ENCODE measurements around the gene PLEKHJ1. TPM values are rescaled to one million over a fixed set of nuclear protein-coding genes. Genes with fewer than 3 reads are reported as not detected.

Gene PLEKHJ1
- total RNA-seq, 2 donors from 2014 or later: 26.3 to 46.2 TPM

- TF ChIP-seq, protein P1, sequence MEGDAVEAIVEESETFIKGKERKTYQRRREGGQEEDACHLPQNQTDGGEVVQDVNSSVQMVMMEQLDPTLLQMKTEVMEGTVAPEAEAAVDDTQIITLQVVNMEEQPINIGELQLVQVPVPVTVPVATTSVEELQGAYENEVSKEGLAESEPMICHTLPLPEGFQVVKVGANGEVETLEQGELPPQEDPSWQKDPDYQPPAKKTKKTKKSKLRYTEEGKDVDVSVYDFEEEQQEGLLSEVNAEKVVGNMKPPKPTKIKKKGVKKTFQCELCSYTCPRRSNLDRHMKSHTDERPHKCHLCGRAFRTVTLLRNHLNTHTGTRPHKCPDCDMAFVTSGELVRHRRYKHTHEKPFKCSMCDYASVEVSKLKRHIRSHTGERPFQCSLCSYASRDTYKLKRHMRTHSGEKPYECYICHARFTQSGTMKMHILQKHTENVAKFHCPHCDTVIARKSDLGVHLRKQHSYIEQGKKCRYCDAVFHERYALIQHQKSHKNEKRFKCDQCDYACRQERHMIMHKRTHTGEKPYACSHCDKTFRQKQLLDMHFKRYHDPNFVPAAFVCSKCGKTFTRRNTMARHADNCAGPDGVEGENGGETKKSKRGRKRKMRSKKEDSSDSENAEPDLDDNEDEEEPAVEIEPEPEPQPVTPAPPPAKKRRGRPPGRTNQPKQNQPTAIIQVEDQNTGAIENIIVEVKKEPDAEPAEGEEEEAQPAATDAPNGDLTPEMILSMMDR (IDR thresholded peaks at IDR 0.05): no peak
- H3K4me1 ChIP-seq (ENCODE audit: control insufficient read depth in 1 of 2, low read depth in 2 of 2): peaks cover 45 to 55% of the 10 kb centered on the region in 2 donors
These were observed 32.7 kb upstream of the PLEKHJ1 start for GRCh38 chr19:2268861-2269243.

GRCh38 chr19:2268480-2268830 is 32.3 kb upstream of the PLEKHJ1 start:
- H3K36me3 ChIP-seq: peaks cover 20% of the 10 kb centered on the region
- peak overlapping the region; percentile 100 for H3K4me3 ChIP-seq
- H3K9me3 ChIP-seq: no peaks in the 10 kb centered on the region
- DNase-seq (ENCODE audit: low spot score) (no peak), ATAC-seq (ENCODE audit: insufficient number of reproducible peaks, low FRiP score, low read depth) (no peak)
- TF ChIP-seq, protein P1 (IDR thresholded peaks at IDR 0.05): no peak
- H3K27me3 ChIP-seq (replicated peaks; ENCODE audit: insufficient read depth): no peaks in the 10 kb centered on the region
- peaks cover 41 to 51% of the 10 kb centered on the region in 2 donors for H3K4me1 ChIP-seq (ENCODE audit: control insufficient read depth in 1 of 2, low read depth in 2 of 2)
- H3K27ac ChIP-seq: no peak overlapping the region

More at GRCh38 chr19:2268861-2269243, 32.7 kb upstream of the PLEKHJ1 start:
- Histone ChIP-seq H3K27me3 (replicated peaks; ENCODE audit: insufficient read depth) (no peaks in the 10 kb centered on the region), H3K9me3 (no peaks in the 10 kb centered on the region), H3K4me3 (peak overlapping the region; percentile 100), H3K36me3 (peaks cover 20% of the 10 kb centered on the region), H3K27ac (no peak overlapping the region)
- no peak for DNase-seq (ENCODE audit: low spot score)
- ATAC-seq (ENCODE audit: insufficient number of reproducible peaks, low FRiP score, low read depth): no peak

DNA sequence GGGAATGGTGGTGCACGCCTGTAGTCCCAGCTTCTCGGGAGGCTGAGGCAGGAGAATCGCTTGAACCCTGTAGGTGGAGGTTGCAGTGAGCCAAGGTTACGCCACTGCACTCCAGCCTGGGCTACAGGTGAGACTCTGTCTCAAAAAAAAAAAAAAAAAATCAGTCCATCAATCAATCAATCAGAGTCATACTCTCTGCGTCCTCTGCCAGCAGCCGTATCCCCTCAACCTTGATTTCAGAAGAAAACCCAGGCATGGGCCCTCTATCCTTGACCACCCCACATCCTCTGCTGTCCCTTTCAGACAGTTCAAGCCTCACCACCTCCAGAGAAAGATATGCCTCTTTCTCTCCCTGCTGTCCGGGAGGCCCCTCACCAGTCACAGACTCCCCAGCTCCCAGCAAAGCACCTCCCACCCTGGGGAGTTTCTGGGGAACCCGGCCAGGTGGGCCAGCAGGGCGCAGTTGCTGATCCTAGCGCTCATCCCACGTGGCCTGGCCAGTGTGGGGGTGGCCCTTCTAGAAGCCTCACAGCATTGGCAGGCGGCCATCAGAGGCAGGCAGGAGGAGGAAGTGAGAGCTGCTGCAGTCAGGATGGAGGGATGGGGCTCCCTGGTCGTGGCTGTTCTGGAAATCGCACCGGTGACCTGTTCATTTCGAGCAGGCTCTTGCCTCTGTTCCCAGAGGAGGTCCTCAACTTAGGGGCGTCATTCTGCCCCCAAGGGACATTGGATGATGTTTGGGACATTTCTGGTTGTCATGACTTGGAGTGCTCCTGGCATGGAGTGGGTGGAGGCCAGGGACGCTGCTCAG is 30.3 kb upstream of the PLEKHJ1 start:
- peaks cover 2% of the 10 kb centered on the region for H3K36me3 ChIP-seq
- no peaks in the 10 kb centered on the region for H3K27me3 ChIP-seq (replicated peaks; ENCODE audit: insufficient read depth)
- no peaks in the 10 kb centered on the region for H3K9me3 ChIP-seq
- TF ChIP-seq, protein P1 (IDR thresholded peaks at IDR 0.05): no peak
- H3K27ac ChIP-seq: peak overlapping the region; percentile 47 to 77
- H3K4me1 ChIP-seq (ENCODE audit: control insufficient read depth in 1 of 2, low read depth in 2 of 2): peaks cover 21 to 32% of the 10 kb centered on the region in 2 donors
- no peak for ATAC-seq (ENCODE audit: insufficient number of reproducible peaks, low FRiP score, low read depth)
- DNase-seq (ENCODE audit: low spot score): peak; percentile 60
- peak overlapping the region; percentile 47 for H3K4me3 ChIP-seq

GRCh38 chr19:2261438-2262172 is 25.5 kb upstream of the PLEKHJ1 start:
- ATAC-seq (ENCODE audit: insufficient number of reproducible peaks, low FRiP score, low read depth): no peak
- H3K27ac ChIP-seq: no peak overlapping the region
- DNase-seq (ENCODE audit: low spot score): no peak
- H3K36me3 ChIP-seq: no peaks in the 10 kb centered on the region
- TF ChIP-seq, protein P1 (IDR thresholded peaks at IDR 0.05): peak; percentile 30
- H3K4me1 ChIP-seq (ENCODE audit: control insufficient read depth in 1 of 2, low read depth in 2 of 2): peaks cover 3 to 7% of the 10 kb centered on the region in 2 donors
- H3K9me3 ChIP-seq: no peaks in the 10 kb centered on the region
- no peak overlapping the region for H3K4me3 ChIP-seq
- H3K27me3 ChIP-seq (replicated peaks; ENCODE audit: insufficient read depth): no peaks in the 10 kb centered on the region

DNA sequence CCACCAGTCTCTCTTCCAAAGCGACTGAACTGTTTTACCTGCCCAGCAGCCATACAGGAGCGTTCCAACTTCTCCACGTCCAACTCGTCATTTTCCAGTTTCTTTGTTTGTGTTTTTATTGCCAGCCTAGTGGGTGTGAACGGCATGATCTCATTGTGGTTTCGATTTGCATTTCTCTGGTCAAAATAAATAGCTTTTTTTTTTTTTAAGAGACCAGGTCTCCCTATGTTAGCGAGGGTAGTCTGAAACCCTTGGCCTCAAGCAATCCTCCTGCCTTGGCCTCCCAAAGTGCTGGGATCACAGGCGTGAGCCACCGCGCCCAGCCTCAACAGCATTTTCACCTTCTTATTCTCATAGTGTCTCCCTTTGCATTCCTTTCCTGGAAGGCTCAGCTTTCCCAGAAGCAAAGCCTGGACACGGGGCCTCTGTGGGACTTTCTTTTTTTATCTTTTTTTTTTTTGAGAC is 24.2 kb upstream of the PLEKHJ1 start:
- no peak for DNase-seq (ENCODE audit: low spot score)
- no peak overlapping the region for H3K27ac ChIP-seq

More for the DNA sequence above, 24.2 kb upstream of the PLEKHJ1 start:
- no peaks in the 10 kb centered on the region for H3K36me3 ChIP-seq
- no peak for ATAC-seq (ENCODE audit: insufficient number of reproducible peaks, low FRiP score, low read depth)
- H3K27me3 ChIP-seq (replicated peaks; ENCODE audit: insufficient read depth): no peaks in the 10 kb centered on the region
- H3K4me1 ChIP-seq (ENCODE audit: control insufficient read depth in 1 of 2, low read depth in 2 of 2): no peaks in the 10 kb centered on the region
- H3K4me3 ChIP-seq: no peak overlapping the region
- H3K9me3 ChIP-seq: no peaks in the 10 kb centered on the region
- TF ChIP-seq, protein P1 (IDR thresholded peaks at IDR 0.05): no peak
